Measurements from ENCODE around the gene ALK. TPM values are rescaled to one million over a fixed set of nuclear protein-coding genes. Genes with fewer than 3 reads are reported as not detected.

The ALK gene
- total RNA-seq, 1 experiment from 2014 or later: not detected

DNA sequence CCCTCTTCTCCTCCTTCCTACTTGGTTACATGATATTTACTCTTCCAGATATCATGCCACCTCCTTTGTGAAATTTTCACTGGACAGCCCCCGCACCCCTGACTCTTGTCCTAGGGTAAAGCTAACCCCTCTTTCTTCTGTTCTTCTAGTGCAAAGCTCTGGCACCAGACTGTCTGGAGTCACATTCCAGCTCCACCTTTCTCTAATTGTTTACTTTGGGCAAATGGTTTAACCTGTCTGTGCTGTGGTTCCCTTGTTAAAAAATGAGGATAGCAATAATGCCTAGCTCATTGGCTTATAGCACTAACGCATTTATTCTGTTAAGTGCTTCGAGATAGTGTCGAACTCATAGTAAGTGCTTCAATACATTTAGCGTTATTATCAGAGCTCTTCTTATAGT is 306.2 kb downstream of the ALK start:
- H3K9me3 Mint-ChIP-seq: no peaks in the 10 kb centered on the region
- no peaks in the 10 kb centered on the region for H4K20me1 ChIP-seq (ENCODE audit: control insufficient read depth, insufficient read depth, insufficient read length)
- H3K9ac ChIP-seq (ENCODE audit: extremely low read depth, insufficient read length, low read length): no peak overlapping the region
- H4K8ac ChIP-seq (replicated peaks; ENCODE audit: insufficient read length, low read depth, low read length): no peak overlapping the region
- no CpG with 5 or more reads among the region's 5 CpGs for WGBS (ENCODE audit: extremely low coverage, insufficient read length, low lambda C conversion rate)
- no peak overlapping the region for H3K18ac ChIP-seq (ENCODE audit: insufficient read length, low read depth, low read length)
- H3K36me3 Mint-ChIP-seq (ENCODE audit: insufficient read depth in 1 of 3, low read depth in 3 of 3): no peaks in the 10 kb centered on the region; a peak in 1 of 7 replicates
- TF ChIP-seq, protein P1, sequence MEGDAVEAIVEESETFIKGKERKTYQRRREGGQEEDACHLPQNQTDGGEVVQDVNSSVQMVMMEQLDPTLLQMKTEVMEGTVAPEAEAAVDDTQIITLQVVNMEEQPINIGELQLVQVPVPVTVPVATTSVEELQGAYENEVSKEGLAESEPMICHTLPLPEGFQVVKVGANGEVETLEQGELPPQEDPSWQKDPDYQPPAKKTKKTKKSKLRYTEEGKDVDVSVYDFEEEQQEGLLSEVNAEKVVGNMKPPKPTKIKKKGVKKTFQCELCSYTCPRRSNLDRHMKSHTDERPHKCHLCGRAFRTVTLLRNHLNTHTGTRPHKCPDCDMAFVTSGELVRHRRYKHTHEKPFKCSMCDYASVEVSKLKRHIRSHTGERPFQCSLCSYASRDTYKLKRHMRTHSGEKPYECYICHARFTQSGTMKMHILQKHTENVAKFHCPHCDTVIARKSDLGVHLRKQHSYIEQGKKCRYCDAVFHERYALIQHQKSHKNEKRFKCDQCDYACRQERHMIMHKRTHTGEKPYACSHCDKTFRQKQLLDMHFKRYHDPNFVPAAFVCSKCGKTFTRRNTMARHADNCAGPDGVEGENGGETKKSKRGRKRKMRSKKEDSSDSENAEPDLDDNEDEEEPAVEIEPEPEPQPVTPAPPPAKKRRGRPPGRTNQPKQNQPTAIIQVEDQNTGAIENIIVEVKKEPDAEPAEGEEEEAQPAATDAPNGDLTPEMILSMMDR (conservative IDR thresholded peaks at IDR 0.05): no peak
- no peak overlapping the region for H4K5ac ChIP-seq (ENCODE audit: insufficient read length, low read depth, low read length)
- H3K4ac ChIP-seq (ENCODE audit: low read depth, low read length): no peak overlapping the region
- no peak overlapping the region for H3T11ph ChIP-seq (ENCODE audit: low read length)
- H3K27me3 ChIP-seq (ENCODE audit: insufficient read depth, low read length): no peaks in the 10 kb centered on the region
- DNase-seq: no peak
- H3K14ac ChIP-seq (ENCODE audit: insufficient read depth, low read length): no peak overlapping the region
- H4K91ac ChIP-seq (ENCODE audit: insufficient read length, low read depth, low read length): no peak overlapping the region
- H3K79me2 ChIP-seq (ENCODE audit: insufficient read depth, low read length): no peaks in the 10 kb centered on the region
- H3K56ac ChIP-seq (ENCODE audit: insufficient read length, low read depth, low read length): no peak overlapping the region
- no peak overlapping the region for H2AK5ac ChIP-seq (ENCODE audit: insufficient read length, low read length)
- no peaks in the 10 kb centered on the region for H3K79me1 ChIP-seq (ENCODE audit: insufficient read depth, low read depth, low read length, poor library complexity, severe bottlenecking)
- no peak overlapping the region for H3K27ac Mint-ChIP-seq
- H3K4me3 Mint-ChIP-seq: no peak overlapping the region
- no peak overlapping the region for H2BK5ac ChIP-seq (ENCODE audit: insufficient read length, low read length)
- no peak overlapping the region for H2BK120ac ChIP-seq (ENCODE audit: low read depth, low read length, poor library complexity, severe bottlenecking)
- no peak overlapping the region for H2BK20ac ChIP-seq (ENCODE audit: low read depth, low read length, poor library complexity, severe bottlenecking)
- H2BK15ac ChIP-seq (ENCODE audit: low read depth, low read length): no peak overlapping the region
- peaks cover 29 to 32% of the 10 kb centered on the region in 2 experiments for H3K4me1 Mint-ChIP-seq
- H3K27ac ChIP-seq (ENCODE audit: insufficient read length, low read depth, low read length): no peak overlapping the region
- no peak overlapping the region for H3K4me2 ChIP-seq (ENCODE audit: insufficient read depth, insufficient read length, low read length)
- H3K9me3 ChIP-seq (ENCODE audit: control insufficient read depth, low read depth, low read length): no peaks in the 10 kb centered on the region
- H3K27me3 Mint-ChIP-seq (ENCODE audit: low read depth): peaks cover 2% of the 10 kb centered on the region; the same call in 1 of the 2 replicates
- H3K23me2 ChIP-seq (ENCODE audit: insufficient read length, low read depth, low read length, poor library complexity, severe bottlenecking): no peaks in the 10 kb centered on the region
- H2AFZ ChIP-seq (ENCODE audit: low read length): no peak overlapping the region
- peaks cover 6% of the 10 kb centered on the region; the same call in 1 of the 2 replicates for H3K4me1 ChIP-seq (ENCODE audit: insufficient read depth, low read length)
- H2BK12ac ChIP-seq (ENCODE audit: insufficient read length, low read depth, low read length): no peak overlapping the region
- H3K23ac ChIP-seq (ENCODE audit: insufficient read length, low read depth, low read length): no peak overlapping the region
